GM13977 (cell line): ENCODE measurements around the gene TNRC6C.

ENCODE experiments used
- DNase-seq: peaks from one replicate; pipeline ENCODE4 v3.0.0; 2012; ENCODE audit warnings: low spot score
- in situ Hi-C: fragments of 300-500 bp; cut with MboI; formaldehyde crosslinking; loops from one replicate; pipeline ENCODE4 v1.12.0; 2022; ENCODE audit warnings: low sequenced_read_pairs, low pct_unique_long_range_greater_than_20kb, mixed read lengths, inconsistent platforms; ENCODE audit not compliant: unreplicated experiment
- TF ChIP-seq, protein P1 (sequence below): IDR thresholded peaks from 2 replicates; pipeline ENCODE4 v1.5.1; 2012; ENCODE audit warnings: mild to moderate bottlenecking, control low read depth; ENCODE audit not compliant: insufficient read depth; ENCODE audit errors: extremely low read depth, missing control alignments

TNRC6C gene

DNA sequence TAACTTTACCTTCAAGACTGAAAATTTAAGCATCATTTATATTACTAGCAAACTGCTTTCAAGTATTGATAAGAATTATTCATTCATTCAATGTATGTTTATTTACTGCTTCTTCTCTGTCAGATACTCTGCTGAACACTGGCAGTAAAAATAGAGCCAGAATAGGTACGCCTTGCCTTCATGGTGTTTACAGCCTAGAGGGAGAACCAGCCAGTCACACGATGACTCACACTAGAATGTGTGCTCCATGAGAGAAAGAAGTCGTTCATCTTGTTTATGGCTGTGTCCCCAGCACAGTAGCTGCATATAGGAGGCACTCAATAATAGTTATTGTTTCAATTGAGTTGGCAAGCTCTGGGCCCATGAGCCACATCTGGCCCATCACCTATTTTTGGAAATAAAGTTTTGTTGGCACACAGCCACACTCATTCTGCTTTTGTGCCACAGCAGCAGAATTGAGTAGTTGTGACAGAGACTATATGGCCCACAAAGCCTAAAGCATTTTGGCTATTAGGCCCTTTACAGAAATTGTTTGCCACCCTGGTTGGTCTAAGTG is 85.9 kb downstream of the TNRC6C start:
- in situ Hi-C loops, result no loop called here
- no peak for DNase-seq
- TF ChIP-seq, protein P1, sequence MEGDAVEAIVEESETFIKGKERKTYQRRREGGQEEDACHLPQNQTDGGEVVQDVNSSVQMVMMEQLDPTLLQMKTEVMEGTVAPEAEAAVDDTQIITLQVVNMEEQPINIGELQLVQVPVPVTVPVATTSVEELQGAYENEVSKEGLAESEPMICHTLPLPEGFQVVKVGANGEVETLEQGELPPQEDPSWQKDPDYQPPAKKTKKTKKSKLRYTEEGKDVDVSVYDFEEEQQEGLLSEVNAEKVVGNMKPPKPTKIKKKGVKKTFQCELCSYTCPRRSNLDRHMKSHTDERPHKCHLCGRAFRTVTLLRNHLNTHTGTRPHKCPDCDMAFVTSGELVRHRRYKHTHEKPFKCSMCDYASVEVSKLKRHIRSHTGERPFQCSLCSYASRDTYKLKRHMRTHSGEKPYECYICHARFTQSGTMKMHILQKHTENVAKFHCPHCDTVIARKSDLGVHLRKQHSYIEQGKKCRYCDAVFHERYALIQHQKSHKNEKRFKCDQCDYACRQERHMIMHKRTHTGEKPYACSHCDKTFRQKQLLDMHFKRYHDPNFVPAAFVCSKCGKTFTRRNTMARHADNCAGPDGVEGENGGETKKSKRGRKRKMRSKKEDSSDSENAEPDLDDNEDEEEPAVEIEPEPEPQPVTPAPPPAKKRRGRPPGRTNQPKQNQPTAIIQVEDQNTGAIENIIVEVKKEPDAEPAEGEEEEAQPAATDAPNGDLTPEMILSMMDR, result no peak

DNA sequence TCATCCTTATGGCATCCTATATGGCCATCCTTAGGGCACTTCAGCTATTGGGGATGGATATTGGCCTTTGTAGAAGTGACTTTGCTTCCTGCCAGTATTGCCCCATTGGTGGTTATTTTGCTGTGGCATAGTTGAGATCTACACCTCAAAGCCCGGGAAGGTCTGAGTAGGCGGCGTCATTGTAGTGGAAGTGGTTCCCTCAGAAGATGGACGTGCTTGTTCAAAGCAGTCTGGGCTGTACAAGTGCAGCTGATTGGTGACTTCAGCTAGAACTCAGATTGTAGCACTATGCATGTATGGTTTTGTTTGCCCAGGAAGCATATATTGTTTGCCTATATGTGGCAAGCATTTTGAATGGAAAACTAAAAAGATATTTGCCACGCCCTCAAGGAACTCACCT is 86.8 kb downstream of the TNRC6C start:
- in situ Hi-C loops, result no loop called here
- DNase-seq, result no peak
- TF ChIP-seq, protein P1, result no peak

DNA sequence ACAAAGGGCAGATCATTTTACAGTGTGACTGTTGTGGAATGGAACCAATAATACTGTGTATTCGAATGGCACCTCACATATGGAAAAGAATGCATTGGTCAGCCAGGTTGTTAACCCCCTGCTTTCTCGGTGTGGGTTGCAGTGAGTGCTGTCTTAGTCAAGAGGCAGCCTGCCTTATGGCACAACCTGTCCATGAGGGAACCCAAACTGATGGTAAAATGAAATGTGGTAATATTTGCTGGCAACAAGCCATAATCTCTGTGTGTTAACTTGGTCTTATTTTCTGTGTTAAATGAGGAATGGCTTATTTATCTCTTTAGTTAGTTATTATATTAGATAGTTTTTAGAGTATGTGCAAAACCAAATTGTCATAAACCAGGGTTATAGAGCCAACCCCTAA is 88.4 kb downstream of the TNRC6C start:
- TF ChIP-seq, protein P1, result no peak
- DNase-seq, result no peak
- in situ Hi-C loops, result no loop called here

DNA sequence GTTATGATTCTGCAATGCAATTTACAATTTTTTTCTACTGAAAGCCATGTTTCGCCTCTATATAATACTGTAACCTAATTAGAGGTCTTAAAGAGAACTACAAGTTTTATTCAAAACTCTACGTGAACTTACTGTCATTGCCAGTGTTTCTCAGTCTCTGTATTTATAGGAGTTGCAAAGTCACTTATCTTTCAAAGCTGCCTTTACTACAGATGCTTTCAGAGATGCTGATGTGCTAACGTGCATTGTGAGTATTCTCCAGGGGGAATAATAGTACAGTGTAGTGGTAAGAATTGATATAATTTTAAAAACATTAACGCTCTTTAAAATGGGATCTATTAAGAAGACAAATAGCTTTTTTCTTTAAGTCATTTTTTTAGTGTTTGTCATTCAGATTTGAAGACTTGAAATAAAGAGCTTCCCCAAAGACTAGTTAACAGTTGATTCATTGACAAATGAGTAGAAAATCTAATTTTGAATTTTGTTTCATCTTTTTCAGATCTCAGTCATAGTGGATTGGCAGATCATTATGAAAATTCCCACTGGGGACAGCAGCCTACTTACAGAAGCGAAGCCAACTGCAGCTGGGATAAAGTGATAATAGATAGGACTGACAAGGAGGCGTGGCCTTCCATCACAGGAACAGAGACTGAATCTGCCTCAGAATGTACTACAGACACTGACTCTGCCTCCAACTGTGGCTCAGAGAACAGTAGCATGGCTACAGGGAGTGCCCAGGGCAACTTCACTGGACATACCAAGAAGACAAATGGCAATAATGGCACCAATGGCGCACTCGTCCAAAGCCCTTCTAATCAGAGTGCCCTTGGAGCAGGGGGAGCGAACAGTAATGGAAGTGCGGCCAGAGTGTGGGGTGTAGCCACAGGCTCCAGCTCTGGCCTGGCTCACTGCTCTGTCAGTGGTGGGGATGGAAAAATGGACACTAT is 90.1 kb downstream of the TNRC6C start:
- no peak for DNase-seq
- in situ Hi-C loops, result no loop called here
- TF ChIP-seq, protein P1, result no peak

DNA sequence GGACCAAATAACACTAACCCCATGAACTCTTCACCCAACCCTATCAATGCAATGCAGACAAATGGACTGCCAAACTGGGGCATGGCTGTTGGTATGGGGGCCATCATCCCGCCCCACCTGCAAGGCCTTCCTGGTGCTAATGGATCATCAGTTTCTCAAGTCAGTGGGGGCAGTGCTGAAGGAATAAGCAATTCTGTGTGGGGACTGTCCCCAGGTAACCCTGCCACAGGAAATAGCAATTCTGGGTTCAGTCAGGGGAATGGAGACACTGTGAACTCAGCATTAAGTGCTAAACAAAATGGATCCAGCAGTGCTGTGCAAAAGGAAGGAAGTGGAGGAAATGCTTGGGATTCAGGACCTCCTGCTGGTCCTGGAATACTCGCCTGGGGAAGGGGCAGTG is 91.1 kb downstream of the TNRC6C start:
- DNase-seq, result no peak
- TF ChIP-seq, protein P1, result no peak
- in situ Hi-C loops, result no loop called here

DNA sequence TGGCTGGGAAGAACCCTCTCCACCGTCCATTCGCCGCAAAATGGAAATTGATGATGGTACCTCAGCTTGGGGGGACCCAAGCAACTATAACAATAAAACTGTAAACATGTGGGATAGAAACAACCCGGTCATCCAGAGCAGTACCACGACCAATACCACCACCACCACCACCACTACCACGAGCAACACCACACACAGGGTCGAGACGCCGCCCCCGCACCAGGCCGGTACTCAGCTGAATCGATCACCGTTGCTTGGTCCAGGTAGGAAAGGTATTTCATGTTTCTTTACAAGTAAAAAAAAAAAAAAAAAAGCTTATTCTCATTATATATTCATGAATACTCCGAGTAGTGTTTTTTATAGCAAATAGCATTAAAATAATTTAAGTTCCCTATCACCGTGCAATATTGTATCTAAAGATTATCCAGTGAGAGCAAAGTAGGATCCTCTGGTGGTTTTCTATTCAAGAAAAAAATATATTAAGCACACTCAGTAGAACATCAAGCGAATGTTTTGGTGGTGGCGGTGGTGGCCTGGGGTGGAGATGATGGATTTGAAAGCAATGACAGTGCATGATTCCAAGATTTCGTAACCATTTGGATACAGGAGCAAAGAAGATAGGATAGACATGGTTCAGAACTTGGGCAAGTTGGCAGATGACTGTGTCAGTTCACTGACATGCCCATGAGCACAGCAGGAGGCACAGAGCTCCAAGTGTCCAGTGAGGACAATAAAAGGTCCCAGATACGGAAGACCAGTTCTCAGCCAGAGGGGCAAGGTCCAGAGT is 92.9 kb downstream of the TNRC6C start:
- DNase-seq, result no peak
- TF ChIP-seq, protein P1, result no peak
- in situ Hi-C loops, result no loop called here
